NT2/D1 (cell line): ENCODE measurements around the gene TRRAP.

Experiments used
- DNase-seq: peaks from one replicate; pipeline ENCODE4 v3.0.0-alpha.2; 2011; ENCODE audit warnings: low read depth, low spot score
- H3K27me3 ChIP-seq: 2 replicates; pipeline ENCODE4 v1.6.0; 2011; ENCODE audit warnings: mild to moderate bottlenecking; ENCODE audit not compliant: insufficient read length, insufficient read depth
- H3K36me3 ChIP-seq: 2 replicates; pipeline ENCODE4 v1.6.1; 2011; ENCODE audit warnings: mild to moderate bottlenecking, low read length, mixed read lengths; ENCODE audit not compliant: insufficient read depth, insufficient read length
- H3K4me1 ChIP-seq: 2 replicates; pipeline ENCODE4 v1.5.1; 2011; ENCODE audit not compliant: insufficient read depth, insufficient read length
- H3K4me3 ChIP-seq: 2 replicates; pipeline ENCODE4 v1.5.1; 2011; ENCODE audit warnings: low read depth; ENCODE audit not compliant: insufficient read length
- H3K9ac ChIP-seq: 2 replicates; pipeline ENCODE4 v1.6.0; 2011; ENCODE audit warnings: low read depth; ENCODE audit not compliant: insufficient read length
- H3K9me3 ChIP-seq: 2 replicates; pipeline ENCODE4 v1.5.1; 2011; ENCODE audit warnings: mild to moderate bottlenecking, low read length; ENCODE audit not compliant: insufficient read depth
- SUZ12 ChIP-seq: IDR thresholded peaks from 2 replicates; pipeline ENCODE4 v1.6.1; 2011; ENCODE audit not compliant: insufficient read length, insufficient read depth; ENCODE audit errors: extremely low read depth
- YY1 ChIP-seq: IDR thresholded peaks from 2 replicates; pipeline ENCODE4 v1.6.1; 2011; ENCODE audit not compliant: insufficient read length, insufficient read depth
- ZNF274 ChIP-seq: IDR thresholded peaks from 2 replicates; pipeline ENCODE4 v1.6.1; 2011; ENCODE audit warnings: mild to moderate bottlenecking, low read depth, low read length

Gene TRRAP

GRCh38 chr7:99003419-99003818 is 125.1 kb downstream of the TRRAP start:
- H3K9me3 ChIP-seq, result no peaks in the 10 kb centered on the region
- H3K9ac ChIP-seq, result no peak overlapping the region
- H3K4me3 ChIP-seq, result no peak overlapping the region
- peaks cover 80% of the 10 kb centered on the region for H3K36me3 ChIP-seq
- H3K4me1 ChIP-seq, result no peaks in the 10 kb centered on the region
- no peak for TF ChIP-seq YY1
- no peak for TF ChIP-seq SUZ12
- no peak for TF ChIP-seq ZNF274
- H3K27me3 ChIP-seq, result no peaks in the 10 kb centered on the region
- no peak for DNase-seq

GRCh38 chr7:99004216-99004615 is 125.9 kb downstream of the TRRAP start:
- no peaks in the 10 kb centered on the region for H3K27me3 ChIP-seq
- no peak overlapping the region for H3K9ac ChIP-seq
- no peak for DNase-seq
- H3K4me1 ChIP-seq, result no peaks in the 10 kb centered on the region
- H3K9me3 ChIP-seq, result no peaks in the 10 kb centered on the region
- H3K36me3 ChIP-seq, result peaks cover 80% of the 10 kb centered on the region
- H3K4me3 ChIP-seq, result no peak overlapping the region
- TF ChIP-seq YY1 (no peak), SUZ12 (no peak), ZNF274 (no peak)

GRCh38 chr7:99004781-99005500 is 126.6 kb downstream of the TRRAP start:
- Histone ChIP-seq H3K27me3 (no peaks in the 10 kb centered on the region), H3K9ac (no peak overlapping the region), H3K4me3 (no peak overlapping the region), H3K4me1 (no peaks in the 10 kb centered on the region), H3K9me3 (no peaks in the 10 kb centered on the region), H3K36me3 (peaks cover 74% of the 10 kb centered on the region)
- TF ChIP-seq SUZ12 (no peak), ZNF274 (no peak), YY1 (no peak)
- DNase-seq, result no peak

GRCh38 chr7:99005776-99006175 is 127.4 kb downstream of the TRRAP start:
- peaks cover 74% of the 10 kb centered on the region for H3K36me3 ChIP-seq
- no peaks in the 10 kb centered on the region for H3K4me1 ChIP-seq
- no peaks in the 10 kb centered on the region for H3K9me3 ChIP-seq
- no peaks in the 10 kb centered on the region for H3K27me3 ChIP-seq
- TF ChIP-seq ZNF274 (no peak), YY1 (no peak), SUZ12 (no peak)
- no peak overlapping the region for H3K9ac ChIP-seq
- no peak for DNase-seq
- no peak overlapping the region for H3K4me3 ChIP-seq

- H3K27me3 ChIP-seq, result no peaks in the 10 kb centered on the region
- no peak for DNase-seq
- peaks cover 79% of the 10 kb centered on the region for H3K36me3 ChIP-seq
- H3K9me3 ChIP-seq, result no peaks in the 10 kb centered on the region
- H3K9ac ChIP-seq, result no peak overlapping the region
- H3K4me1 ChIP-seq, result no peaks in the 10 kb centered on the region
- H3K4me3 ChIP-seq, result no peak overlapping the region
- TF ChIP-seq SUZ12 (no peak), YY1 (no peak), ZNF274 (no peak)
Measured at GRCh38 chr7:99006739-99007424, 128.6 kb downstream of the TRRAP start.

GRCh38 chr7:99008181-99008631 is 129.9 kb downstream of the TRRAP start:
- Histone ChIP-seq H3K27me3 (no peaks in the 10 kb centered on the region), H3K9ac (no peak overlapping the region), H3K9me3 (no peaks in the 10 kb centered on the region), H3K36me3 (peaks cover 79% of the 10 kb centered on the region), H3K4me3 (no peak overlapping the region), H3K4me1 (no peaks in the 10 kb centered on the region)
- TF ChIP-seq ZNF274 (no peak), SUZ12 (no peak), YY1 (no peak)
- no peak for DNase-seq

GRCh38 chr7:99008921-99009530 is 130.7 kb downstream of the TRRAP start:
- no peaks in the 10 kb centered on the region for H3K27me3 ChIP-seq
- H3K9ac ChIP-seq, result no peak overlapping the region
- TF ChIP-seq ZNF274 (no peak), SUZ12 (no peak), YY1 (no peak)
- no peak for DNase-seq
- H3K4me1 ChIP-seq, result no peaks in the 10 kb centered on the region
- no peak overlapping the region for H3K4me3 ChIP-seq
- H3K36me3 ChIP-seq, result peaks cover 84% of the 10 kb centered on the region
- no peaks in the 10 kb centered on the region for H3K9me3 ChIP-seq
